Gastroesophageal sphincter (tissue), 3 donors: Measurements from ENCODE around the gene C5orf58.

Experiments
- CTCF ChIP-seq, 4 experiments: fragments of 200-600 bp in 2 of 4; fragments of 450-650 bp in 2 of 4; sonication (generic) in 1 of 4; IDR thresholded peaks; one replicate each; pipeline ENCODE4 v1.5.1; 2017 to 2019; ENCODE audit warnings: antibody characterized with exemption in 4 of 4, mild to moderate bottlenecking in 2 of 4, moderate library complexity in 2 of 4
- EP300 ChIP-seq: sonication (generic); formaldehyde crosslinking; IDR thresholded peaks from one replicate; pipeline ENCODE4 v1.6.1; 2017; ENCODE audit warnings: antibody characterized with exemption, mild to moderate bottlenecking
- POLR2A ChIP-seq, 2 donors: fragments of 450-650 bp; IDR thresholded peaks; one replicate each; pipeline ENCODE4 v1.6.1; 2017; ENCODE audit warnings: antibody characterized with exemption in 2 of 2, mild to moderate bottlenecking in 2 of 2, moderate library complexity in 1 of 2
- POLR2AphosphoS5 ChIP-seq: sonication (generic); formaldehyde crosslinking; IDR thresholded peaks from one replicate; pipeline ENCODE4 v1.6.1; 2017; ENCODE audit warnings: antibody characterized with exemption

DNA sequence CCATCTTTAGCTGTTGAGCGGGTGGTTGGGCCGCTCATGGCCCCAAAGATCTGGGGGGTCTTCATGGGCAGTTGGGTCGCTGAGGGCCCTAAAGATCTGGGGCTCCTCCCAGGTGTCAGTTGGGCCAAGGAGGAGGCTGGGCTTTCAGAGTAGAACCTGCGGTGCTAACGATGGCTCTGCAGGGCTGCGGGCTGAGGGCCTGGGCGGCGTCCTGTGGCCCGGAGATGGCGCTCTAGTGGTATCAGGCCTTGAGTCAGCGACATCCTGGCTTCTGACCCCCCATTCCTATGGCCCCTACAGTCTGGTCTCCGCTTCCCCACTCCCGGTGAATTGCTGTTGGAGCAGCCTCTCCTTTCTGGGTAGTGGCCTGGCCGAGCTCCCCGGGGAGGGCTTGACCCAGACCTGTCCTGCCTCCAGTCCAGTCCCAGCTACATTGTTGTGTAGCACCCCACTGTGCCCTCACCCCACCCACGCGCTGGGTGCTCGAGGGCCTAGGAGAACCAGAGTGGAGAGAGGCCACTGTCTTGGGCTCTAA is 640 bp downstream of the C5orf58 start:
- TF ChIP-seq CTCF (IDR thresholded peaks at IDR 0.05) (no peak), POLR2AphosphoS5 (no peak), EP300 (no peak), POLR2A (IDR thresholded peaks at IDR 0.05) (no peak)
